Measurements from ENCODE around the gene NDUFS8.

DNA sequence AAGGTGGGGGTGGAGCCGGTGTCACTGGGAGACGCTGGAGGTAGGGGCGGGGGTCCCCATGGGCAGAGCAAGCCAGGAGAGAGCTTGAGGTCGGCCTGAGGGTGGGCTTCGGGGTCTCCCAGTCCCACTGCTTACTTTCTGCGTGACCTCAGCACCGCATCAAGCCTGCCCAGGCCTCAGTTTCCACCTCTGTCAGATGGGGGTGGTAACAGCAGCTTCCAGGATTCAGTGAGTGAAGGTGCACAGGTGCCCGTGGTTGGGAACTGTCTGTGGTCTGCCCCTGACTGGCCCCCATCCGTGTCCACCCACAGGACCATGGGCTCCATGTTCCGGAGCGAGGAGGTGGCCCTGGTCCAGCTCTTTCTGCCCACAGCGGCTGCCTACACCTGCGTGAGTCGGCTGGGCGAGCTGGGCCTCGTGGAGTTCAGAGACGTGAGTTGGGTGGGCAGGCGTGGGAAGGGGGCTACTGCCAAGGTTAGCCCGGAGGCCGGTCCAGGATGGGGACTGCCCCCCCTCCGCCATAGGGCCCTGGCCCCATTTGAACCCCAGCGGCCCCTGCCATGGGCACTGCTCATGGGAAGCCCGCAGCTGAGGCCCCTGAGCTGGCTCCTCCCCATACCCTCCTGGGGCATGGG, 10.6 kb downstream of the NDUFS8 start:
- TF ChIP-seq, protein P1, sequence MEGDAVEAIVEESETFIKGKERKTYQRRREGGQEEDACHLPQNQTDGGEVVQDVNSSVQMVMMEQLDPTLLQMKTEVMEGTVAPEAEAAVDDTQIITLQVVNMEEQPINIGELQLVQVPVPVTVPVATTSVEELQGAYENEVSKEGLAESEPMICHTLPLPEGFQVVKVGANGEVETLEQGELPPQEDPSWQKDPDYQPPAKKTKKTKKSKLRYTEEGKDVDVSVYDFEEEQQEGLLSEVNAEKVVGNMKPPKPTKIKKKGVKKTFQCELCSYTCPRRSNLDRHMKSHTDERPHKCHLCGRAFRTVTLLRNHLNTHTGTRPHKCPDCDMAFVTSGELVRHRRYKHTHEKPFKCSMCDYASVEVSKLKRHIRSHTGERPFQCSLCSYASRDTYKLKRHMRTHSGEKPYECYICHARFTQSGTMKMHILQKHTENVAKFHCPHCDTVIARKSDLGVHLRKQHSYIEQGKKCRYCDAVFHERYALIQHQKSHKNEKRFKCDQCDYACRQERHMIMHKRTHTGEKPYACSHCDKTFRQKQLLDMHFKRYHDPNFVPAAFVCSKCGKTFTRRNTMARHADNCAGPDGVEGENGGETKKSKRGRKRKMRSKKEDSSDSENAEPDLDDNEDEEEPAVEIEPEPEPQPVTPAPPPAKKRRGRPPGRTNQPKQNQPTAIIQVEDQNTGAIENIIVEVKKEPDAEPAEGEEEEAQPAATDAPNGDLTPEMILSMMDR (conservative IDR thresholded peaks at IDR 0.05 in 1 of 2, IDR thresholded peaks at IDR 0.05 in 1 of 2; ENCODE audit: extremely low read depth in 1 of 2, insufficient read depth in 1 of 2, low read depth in 1 of 2, low read length in 2 of 2): no peak
- no peak for TF ChIP-seq EZH2 (IDR thresholded peaks at IDR 0.05; ENCODE audit: borderline replicate concordance, low read length)
